Activated CD4-positive, CD25-positive, alpha-beta regulatory T cell treated with anti-CD3 and anti-CD28 coated beads, Interleukin-2, amount 50 U/mL, for 24 hours (primary cell): ENCODE measurements around the gene MYO7B.

Experiments used
- ATAC-seq, 2 donors: fragments of 150-1000 bp; cut with Tn5 transposase; one replicate each; pipeline ENCODE4 v1.10.0; 2021; ENCODE audit warnings: mild to moderate bottlenecking in 1 of 2, moderate library complexity in 1 of 2

MYO7B gene

DNA sequence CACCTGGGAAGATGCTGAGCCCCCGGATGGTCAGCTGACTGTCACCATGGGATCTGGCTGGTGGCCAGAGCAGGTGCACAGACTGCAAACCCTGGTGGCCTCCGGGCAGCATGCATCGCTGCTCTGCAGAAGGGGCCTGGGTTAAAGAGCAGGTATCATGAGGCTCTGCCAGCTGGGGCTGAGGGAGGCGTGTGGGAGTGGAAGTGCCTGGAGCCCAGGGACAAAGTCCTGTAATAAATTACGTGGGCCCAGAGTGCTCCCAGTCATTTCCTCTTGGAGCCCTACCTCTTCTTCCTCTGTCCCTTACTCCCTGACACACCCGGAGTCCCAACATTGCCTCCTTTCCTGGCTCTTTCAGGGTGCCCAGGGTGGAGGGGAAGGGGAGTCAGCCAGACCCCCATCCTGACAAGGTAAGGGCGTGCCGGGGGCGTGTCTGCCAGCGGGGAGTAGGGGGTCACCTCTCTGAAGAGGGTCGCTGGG lies at the start of gene MYO7B:
Gene MYO7B (plus strand): TSS at position 262 of the 480 bp plus-strand sequence. CDS start 24,040 bp downstream, outside the sequence.
- no peak for ATAC-seq

DNA sequence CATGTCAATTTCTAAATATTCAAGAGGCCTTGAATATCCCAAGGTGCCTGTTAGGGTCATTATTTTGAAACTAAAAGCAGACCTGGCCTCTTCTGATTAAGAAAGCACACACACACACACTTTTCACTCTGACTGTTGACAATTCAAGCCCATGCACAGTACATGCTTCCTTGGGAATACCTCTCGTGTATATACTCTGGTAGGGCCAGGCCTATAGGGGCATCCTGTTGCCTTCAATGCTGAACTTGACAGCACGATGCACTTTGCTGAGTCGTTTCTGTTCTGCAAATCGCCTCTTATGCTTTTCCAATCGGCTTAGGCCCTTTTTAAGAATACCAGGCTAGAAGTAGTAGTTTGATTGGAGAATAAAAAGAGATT lies 49.8 kb upstream of the MYO7B start:
- peak in 1 of 2 donors; percentile 51 for ATAC-seq

DNA sequence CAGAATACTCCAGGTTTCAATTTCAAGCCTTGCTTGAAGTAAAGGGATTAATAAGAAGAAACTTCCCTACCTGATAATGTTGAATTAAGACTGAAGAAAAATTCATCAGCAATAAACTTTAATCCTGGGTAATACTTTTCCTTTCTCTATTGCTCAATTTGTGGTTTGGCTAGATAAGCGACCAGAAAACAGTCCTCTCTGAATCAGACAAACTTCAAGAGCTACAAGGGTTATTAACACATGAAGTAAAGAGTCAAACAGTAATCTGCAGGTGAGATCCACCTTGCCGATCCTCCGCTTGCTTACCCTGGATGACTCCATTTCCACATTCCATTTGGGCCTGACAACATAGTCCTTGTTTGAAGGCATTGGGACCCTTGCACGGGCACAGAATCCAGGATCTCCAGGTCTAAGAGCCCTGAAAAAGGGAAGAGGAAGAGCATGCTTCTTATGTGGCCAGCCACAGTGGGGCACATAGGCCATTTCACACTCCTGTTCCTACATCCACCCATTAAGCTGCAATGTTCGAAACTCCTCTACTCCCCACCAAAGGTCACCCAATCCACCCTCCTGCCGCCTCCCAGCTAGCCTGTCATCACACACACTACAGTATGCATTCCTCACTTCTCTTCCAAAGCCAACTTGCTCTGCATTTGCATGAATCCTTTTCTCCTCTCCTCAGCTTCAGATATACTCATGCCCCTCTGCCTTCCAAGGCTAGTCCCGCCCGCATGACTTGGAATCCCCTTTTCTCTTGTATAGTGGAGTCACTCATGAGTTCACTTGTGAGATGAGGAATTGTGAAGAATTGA lies 49.0 kb upstream of the MYO7B start:
- ATAC-seq, result no peak

DNA sequence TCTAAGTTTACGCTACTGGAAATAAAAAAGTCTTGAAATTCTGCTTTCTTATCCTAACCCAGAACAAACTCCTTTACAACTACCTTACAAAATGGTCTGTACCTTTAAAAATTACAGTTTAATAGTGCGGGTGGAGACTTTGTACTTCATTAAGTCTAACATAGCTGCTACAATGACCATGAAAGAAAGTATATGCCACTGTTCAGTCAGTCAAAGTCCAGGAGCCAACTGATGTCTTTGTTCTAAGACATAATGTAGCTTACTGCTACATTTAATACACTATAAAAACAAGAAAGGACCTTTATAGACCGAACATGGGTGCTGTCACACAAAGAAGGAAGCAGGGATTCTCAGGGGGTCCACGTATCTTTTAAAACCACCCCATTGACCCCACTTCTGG lies 45.2 kb upstream of the MYO7B start:
- ATAC-seq, result no peak

DNA sequence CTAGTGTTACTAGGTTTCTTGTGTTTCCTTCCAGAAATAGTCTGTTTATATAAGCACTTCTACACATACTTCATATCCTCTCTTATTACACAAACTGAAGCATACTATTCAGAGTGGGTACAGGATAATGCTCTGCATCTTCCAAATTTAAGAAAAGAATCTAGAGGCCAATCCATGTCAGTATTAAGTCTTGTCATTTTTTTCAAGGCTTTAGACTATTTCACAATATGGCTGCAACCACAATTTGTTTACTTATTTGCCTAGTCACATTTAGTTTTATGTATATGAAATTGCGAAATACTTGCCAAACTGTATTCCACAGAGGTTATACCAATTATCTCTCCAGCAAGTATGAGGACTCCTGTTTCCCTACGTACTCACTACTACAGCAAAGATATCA lies 37.1 kb upstream of the MYO7B start:
- ATAC-seq, result no peak

DNA sequence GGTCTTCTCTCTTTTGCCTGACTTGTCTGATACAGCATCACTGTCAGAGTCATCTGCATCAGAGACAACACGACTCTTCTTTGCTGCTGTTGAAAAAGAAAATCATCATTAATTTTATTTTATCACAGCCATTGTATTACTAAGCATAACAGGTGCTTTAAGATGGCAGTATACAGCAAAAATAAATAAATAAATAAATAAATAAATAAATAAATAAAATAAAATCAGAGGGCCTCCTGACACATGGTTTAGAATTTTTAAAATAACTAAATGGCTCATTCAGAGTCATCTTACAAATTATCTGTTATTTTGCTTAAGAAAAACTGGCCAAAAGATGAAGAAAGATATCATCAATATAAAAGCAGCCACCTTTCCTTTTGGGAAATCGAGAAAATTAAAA lies 32.0 kb upstream of the MYO7B start:
- no peak for ATAC-seq

DNA sequence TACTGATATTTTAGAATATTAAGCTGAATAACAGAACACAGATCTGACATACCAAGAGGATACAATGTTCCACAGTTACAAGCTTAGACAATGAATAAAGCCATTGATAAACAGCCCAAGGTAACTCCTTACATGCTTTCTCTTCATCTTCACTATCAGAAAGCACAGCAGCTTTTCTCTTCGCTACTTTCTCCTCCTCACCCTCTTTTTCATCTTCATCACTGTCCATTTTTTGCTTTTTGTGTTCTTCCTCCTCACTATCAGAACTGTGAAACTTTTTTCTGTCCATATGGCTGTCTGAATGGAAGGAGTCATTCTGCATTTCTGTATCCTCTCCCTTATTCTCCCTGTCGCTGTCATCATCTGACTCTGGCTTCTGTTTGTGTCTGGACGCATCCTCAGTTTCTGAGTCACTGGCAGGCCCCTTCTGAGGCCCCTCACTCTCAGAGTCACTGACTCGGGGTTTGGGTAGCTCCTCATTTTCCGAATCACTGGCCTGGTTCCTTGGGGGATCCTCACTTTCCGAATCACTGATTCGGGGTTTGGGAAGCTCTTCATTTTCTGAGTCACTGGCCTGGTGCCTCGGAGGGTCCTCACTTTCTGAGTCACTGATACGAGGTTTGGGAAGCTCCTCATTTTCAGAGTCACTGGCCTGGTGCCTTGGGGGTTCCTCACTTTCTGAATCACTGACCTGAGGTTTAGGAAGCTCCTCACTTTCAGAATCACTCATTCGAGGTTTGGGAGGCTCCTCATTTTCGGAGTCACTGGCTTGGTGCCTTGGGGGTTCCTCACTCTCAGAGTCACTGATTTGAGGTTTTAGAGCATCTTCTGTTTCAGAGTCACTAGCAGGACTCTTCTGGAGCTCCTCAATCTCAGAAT lies 30.7 kb upstream of the MYO7B start:
- no peak for ATAC-seq

DNA sequence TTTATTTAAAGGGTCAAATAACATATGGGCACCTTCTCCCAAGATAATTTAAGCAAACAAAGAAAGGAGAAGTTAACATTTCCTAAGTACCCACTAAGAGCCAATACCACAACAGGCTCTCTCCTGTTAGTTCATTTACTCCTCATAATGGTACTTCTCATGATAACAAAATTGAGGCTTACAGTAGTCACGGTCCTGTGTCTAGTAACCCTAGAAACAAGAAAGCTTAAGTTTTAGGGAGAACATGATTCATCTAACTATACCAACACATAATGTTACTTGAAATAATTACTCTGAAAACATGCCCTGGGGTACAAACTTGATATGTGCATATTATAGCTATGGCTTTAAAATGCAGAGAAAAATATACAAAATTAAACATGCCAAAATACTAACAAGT lies 29.0 kb upstream of the MYO7B start:
- no peak for ATAC-seq

DNA sequence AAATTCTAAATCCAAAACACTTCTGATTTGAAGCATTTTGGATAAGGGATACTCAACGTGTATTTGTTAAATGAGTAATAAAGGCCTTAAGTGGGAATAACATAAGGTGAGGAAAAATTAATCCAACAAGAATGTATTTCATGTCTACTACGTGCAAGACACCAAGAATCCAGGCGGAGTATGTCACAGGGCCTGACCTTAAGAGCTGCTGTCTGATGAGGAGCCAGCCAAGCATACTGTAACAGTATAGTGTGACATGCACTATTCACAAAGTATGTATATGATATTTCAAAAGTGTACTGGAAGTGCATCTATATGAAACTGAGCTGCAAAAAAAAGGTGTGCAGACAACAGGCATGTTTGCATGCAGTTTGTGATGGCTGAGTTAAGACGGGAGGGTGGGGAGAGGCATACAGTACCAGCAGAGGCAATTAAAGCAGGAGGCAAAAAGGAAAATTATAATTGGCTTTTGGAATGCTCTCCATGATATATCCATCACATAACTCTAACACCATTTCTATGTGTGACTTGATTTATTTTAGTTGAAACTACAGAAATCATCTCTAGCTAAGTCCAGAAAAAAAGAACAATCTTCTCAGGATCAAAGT lies 27.4 kb upstream of the MYO7B start:
- ATAC-seq, result no peak

DNA sequence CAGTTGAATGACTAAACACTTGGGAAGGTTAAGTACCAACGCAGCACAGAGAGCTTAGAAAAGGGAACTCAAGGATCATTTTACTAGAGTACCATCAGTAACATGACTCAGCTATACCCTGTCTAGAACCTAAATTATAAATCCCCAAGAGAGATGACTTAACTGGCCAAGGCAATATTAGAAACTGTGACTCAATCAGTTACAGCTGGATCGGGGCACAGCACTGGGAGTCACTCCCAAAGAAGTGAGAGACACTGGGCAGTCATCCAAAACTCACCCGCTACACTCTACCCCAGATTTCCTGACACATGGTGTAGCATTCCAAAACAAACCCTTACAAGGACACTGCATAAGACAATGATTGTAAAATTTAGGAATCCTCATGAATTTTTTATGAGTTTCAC lies 26.9 kb upstream of the MYO7B start:
- peak; percentile 44 to 56 for ATAC-seq

DNA sequence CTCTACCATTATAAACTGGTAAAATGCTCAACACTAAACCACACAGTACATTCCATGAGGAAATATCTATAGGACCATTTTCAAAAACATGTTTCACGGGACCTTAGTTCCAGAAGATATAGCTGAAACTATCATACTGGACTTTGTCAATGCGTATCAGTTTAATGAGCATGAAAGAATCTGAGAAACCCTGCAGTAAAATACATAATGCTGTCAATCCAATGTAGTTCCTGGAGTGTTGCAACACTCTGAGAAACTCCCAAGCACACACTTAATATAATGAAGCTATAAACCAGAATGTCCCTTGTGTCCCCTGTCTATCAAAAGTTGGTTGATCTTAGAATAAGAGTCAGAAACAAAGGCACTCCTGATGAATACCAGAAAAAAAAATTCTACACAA lies 25.4 kb upstream of the MYO7B start:
- no peak for ATAC-seq

DNA sequence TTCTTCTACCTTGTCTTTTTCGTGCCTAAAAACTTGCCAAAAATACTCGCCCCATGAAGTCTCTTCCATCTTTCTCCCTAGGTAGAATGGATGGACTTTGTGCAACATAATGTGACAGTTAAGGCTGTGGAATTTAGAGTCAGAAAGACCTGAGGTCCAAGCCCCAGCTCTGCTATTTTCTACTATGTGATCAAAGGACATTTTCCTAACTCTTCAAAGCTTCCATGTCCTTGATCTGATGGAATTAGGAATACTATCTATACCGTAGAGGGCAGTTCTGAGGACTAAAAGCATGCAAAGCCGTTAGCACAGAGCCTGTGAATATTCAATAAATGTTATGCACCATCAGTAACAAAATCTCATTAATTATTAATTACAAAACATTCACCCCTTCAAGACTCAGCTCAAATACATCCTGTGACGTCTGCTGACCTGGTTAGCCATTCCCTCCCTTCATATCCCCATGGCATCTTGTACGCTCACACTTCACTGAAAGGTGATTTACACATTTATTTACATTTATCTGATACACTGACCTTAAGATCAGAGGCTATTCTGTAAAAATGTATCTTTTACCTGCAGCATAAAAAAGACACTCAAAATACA lies 24.3 kb upstream of the MYO7B start:
- no peak for ATAC-seq

DNA sequence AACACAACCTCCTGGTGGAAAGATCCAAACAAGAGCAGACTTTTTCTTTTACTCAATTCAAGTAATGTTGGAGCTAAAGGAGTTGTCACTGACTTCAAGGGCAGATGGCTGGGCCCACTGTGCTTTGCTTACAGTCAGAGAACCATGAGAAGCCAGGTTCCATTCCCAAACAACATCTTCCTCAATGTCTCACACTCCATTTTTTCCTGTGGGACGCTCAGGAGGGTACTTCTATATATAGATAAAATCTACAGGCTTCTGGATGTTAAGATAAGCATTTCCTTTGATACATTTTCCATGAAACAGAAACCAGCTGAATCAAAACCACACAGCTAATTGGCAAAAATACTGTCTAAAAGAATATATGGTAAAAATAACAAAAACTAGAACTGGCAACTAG lies 23.6 kb upstream of the MYO7B start:
- ATAC-seq, result no peak

DNA sequence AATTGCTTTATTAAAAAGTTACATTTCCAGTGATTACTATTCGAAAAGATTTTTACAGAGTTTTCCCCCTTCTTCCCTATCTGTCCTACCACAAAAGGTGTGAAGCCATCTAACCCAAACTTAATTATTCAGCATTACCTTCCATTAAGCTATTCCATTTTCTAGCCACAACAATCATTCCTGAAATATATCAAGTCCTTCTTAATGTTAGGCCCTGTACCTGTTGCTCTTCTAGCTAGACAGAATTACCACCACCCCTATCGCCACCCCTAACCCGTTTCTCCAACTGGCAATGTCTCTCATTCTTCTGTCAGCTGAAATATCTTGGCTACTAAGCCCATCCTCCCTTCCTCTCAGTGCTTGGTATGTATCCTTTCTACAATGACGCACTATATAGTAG lies 23.1 kb upstream of the MYO7B start:
- ATAC-seq, result no peak

DNA sequence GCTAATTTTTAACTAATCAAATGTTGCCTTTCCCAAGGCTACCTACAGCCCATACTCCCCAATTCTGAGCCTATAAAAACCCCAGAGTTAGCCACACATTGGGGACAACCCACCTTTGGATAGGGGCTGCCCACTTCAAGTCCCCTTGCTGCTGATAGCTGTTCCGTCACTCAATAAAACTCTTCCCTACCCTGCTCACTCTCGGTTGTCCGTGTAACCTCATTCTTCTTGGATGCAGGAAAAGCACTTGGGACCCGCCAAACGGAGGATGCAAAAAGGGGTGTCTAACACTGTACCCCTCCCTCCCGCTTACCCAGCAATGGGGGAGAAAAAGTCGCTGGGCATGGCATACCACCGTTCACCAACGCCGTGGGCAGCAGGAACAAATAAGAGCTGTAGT lies 21.4 kb upstream of the MYO7B start:
- ATAC-seq, result no peak

DNA sequence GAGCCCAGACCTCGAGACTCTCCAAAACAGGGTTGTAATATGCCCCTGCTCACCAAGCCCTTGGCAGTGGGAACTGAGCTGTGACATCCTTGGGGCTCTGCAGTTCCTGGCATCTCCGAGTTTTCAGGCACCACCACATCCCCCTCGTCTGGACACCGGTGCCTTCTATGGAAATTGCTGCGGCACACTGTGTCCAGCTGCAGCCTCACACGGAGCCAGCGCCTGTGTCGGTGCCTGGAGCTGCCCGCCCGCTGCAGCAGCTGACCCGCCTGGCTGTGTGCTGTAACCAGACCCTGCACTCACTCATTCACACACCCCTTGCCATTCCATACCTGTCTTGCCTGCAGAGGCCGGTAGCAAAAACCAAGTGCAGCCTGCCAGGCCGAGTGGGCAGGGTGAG lies 21.0 kb upstream of the MYO7B start:
- ATAC-seq, result no peak

DNA sequence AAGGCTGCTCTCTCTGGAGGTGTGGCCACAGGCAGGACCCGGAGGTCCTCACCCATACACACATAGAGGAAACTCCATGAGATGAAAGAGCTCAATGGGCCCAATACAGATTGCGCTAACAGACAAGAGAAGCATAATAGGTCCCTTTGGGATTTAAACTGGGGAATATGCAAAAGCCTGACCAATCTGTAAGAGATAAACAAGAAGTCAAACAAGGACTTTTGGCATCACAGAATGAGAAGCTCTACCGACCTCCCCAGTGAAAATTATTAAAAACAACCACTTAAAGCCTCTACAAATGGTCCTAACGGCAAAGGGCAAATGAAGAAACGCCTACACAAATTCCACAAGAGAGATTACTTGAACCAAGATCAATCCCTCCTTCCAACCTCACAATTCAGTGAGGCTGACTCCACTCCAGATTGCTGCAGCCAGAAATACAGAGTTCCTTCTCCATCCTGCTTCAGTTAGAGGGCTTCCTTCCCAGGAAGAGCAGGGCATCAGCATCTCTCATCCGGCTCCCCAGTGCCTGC lies 20.0 kb upstream of the MYO7B start:
- no peak for ATAC-seq

DNA sequence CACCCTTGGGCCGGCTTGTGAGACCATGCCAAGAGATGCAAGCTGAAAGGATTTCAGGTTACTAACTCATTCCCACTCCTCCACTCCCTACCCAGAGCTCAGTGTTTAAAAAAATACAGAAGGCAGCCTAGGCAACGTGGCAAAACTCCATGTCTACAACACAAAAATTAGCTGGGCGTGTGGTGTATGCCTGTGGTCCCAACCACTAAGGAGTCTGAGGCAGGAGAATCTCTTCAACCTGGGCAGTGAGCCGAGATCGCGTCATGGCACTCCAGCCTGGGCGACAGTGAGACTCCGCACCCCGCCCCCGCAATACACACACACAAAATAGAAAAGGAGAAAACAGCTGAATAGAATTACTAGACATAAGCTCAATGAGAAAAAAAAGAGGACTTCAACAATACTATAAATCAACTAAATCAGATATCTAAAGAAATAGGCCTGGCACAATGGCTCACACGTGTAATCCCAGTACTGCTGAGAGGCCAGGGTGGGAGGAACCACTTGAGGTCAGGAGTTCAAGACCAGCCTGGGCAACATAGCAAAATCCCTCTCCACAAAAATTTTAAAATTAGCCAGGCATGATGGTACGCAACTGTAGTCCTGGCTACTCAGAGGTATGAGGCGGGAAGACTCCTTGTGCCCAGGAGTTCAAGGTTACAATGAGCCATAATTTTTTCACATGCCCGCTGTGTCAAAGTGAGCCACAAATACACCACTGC lies 19.3 kb upstream of the MYO7B start:
- ATAC-seq, result no peak

DNA sequence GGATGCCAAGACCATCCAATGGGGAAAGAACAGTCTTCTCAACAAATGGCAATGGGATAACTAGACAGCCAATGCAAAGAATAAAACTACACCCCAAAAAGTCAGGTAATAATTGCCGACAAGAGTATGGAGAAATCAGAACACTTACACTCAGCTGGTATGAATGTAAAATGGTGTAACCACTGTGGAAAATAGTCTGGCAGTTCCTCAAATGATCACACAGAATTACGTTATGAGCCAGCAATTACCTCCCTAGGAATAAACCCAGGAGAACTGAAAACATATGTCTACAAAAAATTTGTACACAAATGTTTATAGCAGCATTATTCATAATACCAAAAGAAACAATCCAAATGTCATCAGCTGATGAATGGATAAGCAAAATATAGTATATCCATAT lies 18.0 kb upstream of the MYO7B start:
- no peak for ATAC-seq

DNA sequence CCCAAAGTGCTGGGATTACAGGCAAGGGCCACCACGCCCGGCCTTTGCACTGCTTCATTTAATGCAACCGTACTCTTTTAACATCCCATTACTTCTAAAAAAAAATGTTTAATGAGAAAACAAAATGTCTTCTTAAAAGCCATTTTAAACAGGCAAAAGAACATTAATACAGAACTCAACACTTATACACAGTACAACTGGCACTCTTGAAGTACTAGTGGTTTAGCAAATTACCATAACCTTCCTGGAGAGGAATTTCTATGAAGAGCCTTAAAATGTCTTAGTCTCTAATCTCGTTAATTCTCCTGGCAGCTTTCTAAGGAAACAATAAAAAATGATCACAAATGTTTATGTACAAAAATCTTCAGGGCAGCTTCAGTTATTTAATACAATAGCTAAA lies 15.1 kb upstream of the MYO7B start:
- ATAC-seq, result no peak

DNA sequence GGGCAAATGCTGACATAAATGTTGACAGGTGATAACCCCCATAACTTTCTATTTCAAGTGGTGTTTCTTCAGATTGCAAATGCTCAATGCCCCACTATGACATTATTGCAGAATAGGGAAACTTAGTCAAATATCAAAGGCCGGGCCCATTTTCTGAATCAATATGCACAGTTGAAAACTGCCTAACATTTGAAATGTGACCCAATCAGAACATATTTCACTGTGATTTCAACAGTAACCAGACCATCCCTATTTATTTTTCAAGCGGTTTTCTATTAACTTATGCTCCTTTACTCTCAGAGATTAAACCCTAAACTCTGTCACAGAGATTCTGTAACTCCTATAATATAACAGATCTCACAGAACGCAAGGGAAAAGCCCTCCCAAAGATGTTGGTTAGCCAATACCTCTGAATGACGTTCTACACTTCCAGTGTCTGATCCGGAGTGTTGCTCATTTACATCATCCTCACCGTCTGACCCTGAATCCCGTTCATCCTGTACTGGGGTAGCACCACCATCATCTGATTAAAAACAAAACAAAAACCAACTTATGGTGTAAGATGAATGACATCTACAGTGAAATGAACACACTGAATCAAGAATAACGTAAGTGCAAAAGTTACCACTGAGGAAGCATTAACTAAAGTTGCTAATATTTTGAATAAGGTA lies 12.1 kb upstream of the MYO7B start:
- no peak for ATAC-seq
